HL-60 (cell line): Measurements from ENCODE around the gene CNDP2.

Experiments used
- CTCF ChIP-seq: IDR thresholded peaks from one replicate; pipeline ENCODE4 v1.5.1; 2011; ENCODE audit warnings: low read length, control low read depth, inconsistent platforms; ENCODE audit not compliant: insufficient read depth
- GABPA ChIP-seq: IDR thresholded peaks from 2 replicates; pipeline ENCODE4 v1.6.1; 2012; ENCODE audit warnings: low read depth
- POLR2AphosphoS5 ChIP-seq: IDR thresholded peaks from 2 replicates; pipeline ENCODE4 v1.6.1; 2012; ENCODE audit warnings: low read depth
- SPI1 ChIP-seq: IDR thresholded peaks from 2 replicates; pipeline ENCODE4 v1.6.1; 2012; ENCODE audit warnings: low read depth, mild to moderate bottlenecking, borderline replicate concordance
- TF ChIP-seq, protein P1 (sequence below): IDR thresholded peaks from 2 replicates; pipeline ENCODE4 v1.6.1; 2012; ENCODE audit warnings: low read depth; ENCODE audit not compliant: insufficient replicate concordance

DNA sequence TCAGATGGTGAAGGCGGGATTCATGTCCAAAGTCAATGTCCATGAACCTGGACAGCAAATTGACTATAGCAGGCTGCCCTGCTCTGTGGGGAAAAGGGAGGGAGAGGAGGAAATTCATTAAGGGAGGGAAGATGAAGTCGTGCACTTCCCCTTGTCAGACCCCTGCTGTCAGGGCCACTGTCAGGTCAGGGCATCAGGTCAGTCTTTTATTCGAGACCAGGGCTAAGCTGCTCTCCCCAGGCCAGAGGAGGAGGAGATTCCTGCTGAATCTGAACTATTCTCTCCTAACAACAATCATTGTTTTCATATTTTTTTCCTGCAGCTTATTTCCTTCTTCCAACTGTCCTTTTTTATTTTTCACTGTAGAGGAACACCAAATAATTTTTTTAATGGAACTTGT lies 55.3 kb downstream of the CNDP2 start:
- TF ChIP-seq CTCF (no peak), POLR2AphosphoS5 (no peak), GABPA (no peak), SPI1 (no peak)
- TF ChIP-seq, protein P1, sequence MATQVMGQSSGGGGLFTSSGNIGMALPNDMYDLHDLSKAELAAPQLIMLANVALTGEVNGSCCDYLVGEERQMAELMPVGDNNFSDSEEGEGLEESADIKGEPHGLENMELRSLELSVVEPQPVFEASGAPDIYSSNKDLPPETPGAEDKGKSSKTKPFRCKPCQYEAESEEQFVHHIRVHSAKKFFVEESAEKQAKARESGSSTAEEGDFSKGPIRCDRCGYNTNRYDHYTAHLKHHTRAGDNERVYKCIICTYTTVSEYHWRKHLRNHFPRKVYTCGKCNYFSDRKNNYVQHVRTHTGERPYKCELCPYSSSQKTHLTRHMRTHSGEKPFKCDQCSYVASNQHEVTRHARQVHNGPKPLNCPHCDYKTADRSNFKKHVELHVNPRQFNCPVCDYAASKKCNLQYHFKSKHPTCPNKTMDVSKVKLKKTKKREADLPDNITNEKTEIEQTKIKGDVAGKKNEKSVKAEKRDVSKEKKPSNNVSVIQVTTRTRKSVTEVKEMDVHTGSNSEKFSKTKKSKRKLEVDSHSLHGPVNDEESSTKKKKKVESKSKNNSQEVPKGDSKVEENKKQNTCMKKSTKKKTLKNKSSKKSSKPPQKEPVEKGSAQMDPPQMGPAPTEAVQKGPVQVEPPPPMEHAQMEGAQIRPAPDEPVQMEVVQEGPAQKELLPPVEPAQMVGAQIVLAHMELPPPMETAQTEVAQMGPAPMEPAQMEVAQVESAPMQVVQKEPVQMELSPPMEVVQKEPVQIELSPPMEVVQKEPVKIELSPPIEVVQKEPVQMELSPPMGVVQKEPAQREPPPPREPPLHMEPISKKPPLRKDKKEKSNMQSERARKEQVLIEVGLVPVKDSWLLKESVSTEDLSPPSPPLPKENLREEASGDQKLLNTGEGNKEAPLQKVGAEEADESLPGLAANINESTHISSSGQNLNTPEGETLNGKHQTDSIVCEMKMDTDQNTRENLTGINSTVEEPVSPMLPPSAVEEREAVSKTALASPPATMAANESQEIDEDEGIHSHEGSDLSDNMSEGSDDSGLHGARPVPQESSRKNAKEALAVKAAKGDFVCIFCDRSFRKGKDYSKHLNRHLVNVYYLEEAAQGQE: no peak
